ENCODE measurements around the gene NUMB. TPM values are rescaled to one million over a fixed set of nuclear protein-coding genes. Genes with fewer than 3 reads are reported as not detected.

Gene NUMB
- total and polyA plus RNA-seq, 2 of the 4 experiments (the other 2 are of a cell fraction): 45.9 to 114 TPM

DNA sequence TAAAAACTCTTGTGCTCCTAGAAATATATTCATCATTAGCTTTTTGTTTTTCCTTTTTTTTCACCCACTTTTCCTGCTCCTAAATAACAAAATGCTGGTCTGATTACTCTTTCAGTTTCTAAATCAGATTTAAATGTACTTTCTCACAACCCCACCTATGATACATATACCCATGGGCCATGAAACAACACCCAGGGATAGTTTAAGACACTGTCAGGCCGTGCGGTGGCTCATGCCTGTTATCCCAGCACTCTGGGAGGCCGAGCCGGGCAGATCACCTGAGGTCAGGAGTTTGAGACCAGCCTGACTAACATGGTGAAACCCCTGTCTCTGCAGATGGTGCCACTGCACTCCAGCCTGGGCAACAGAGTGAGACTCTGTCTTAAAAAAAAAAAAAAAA, 1.6 kb upstream of the NUMB start:
- H3K18ac ChIP-seq (ENCODE audit: low read depth, low read length): no peak overlapping the region
- no peak overlapping the region for H3K4me2 ChIP-seq (ENCODE audit: low read depth, low read length)
- no CpG with 5 or more reads among the region's 4 CpGs for WGBS, 2 experiments (ENCODE audit: extremely low coverage in 2 of 2, insufficient read length in 1 of 2)
- no peak overlapping the region for H4K5ac ChIP-seq (ENCODE audit: low read depth, low read length)
- H3K4ac ChIP-seq (ENCODE audit: low read depth, low read length): peak overlapping the region; percentile 40; the same call in 1 of the 2 replicates
- H4K91ac ChIP-seq (ENCODE audit: insufficient read depth, low read depth, low read length): no peak overlapping the region
- no peak overlapping the region for H3K23ac ChIP-seq (ENCODE audit: low read depth, low read length)
- H2AFZ ChIP-seq (replicated peaks; ENCODE audit: low read length, poor library complexity): no peak overlapping the region
- dilution Hi-C loops (cut with HindIII; ENCODE audit: low sequenced_read_pairs, unreplicated experiment): loop anchor here (25.0 kb wide), 1 partner anchor 173 kb away; no protein-coding TSS in a partner anchor
- TF ChIP-seq NFE2L2 (IDR thresholded peaks at IDR 0.05; ENCODE audit: low read depth, low read length) (no peak), MAZ (IDR thresholded peaks at IDR 0.05; ENCODE audit: borderline replicate concordance, low read depth, low read length) (no peak), MXI1 (IDR thresholded peaks at IDR 0.05; ENCODE audit: borderline replicate concordance, low read depth, low read length) (no peak), CHD1 (IDR thresholded peaks at IDR 0.05; ENCODE audit: low read depth, low read length) (no peak), SMC3 (IDR thresholded peaks at IDR 0.05; ENCODE audit: low read depth, low read length) (no peak), BHLHE40 (IDR thresholded peaks at IDR 0.05; ENCODE audit: low read depth, low read length) (no peak), CEBPB (IDR thresholded peaks at IDR 0.05; ENCODE audit: low read depth, low read length) (no peak), POLR2A (IDR thresholded peaks at IDR 0.05; ENCODE audit: low read depth, low read length) (no peak), RFX5 (IDR thresholded peaks at IDR 0.05; ENCODE audit: low read depth, low read length) (no peak), MAFK (IDR thresholded peaks at IDR 0.05; ENCODE audit: low read depth, low read length) (no peak), FOS (IDR thresholded peaks at IDR 0.05; ENCODE audit: low read depth, low read length) (no peak), RAD21 (IDR thresholded peaks at IDR 0.05; ENCODE audit: low read length) (no peak), RCOR1 (IDR thresholded peaks at IDR 0.05; ENCODE audit: insufficient replicate concordance, low read length) (no peak)
- TF ChIP-seq, protein P1, sequence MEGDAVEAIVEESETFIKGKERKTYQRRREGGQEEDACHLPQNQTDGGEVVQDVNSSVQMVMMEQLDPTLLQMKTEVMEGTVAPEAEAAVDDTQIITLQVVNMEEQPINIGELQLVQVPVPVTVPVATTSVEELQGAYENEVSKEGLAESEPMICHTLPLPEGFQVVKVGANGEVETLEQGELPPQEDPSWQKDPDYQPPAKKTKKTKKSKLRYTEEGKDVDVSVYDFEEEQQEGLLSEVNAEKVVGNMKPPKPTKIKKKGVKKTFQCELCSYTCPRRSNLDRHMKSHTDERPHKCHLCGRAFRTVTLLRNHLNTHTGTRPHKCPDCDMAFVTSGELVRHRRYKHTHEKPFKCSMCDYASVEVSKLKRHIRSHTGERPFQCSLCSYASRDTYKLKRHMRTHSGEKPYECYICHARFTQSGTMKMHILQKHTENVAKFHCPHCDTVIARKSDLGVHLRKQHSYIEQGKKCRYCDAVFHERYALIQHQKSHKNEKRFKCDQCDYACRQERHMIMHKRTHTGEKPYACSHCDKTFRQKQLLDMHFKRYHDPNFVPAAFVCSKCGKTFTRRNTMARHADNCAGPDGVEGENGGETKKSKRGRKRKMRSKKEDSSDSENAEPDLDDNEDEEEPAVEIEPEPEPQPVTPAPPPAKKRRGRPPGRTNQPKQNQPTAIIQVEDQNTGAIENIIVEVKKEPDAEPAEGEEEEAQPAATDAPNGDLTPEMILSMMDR (conservative IDR thresholded peaks at IDR 0.05; ENCODE audit: low read depth, low read length): no peak
- TF ChIP-seq, protein P2, sequence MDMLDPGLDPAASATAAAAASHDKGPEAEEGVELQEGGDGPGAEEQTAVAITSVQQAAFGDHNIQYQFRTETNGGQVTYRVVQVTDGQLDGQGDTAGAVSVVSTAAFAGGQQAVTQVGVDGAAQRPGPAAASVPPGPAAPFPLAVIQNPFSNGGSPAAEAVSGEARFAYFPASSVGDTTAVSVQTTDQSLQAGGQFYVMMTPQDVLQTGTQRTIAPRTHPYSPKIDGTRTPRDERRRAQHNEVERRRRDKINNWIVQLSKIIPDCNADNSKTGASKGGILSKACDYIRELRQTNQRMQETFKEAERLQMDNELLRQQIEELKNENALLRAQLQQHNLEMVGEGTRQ (IDR thresholded peaks at IDR 0.05; ENCODE audit: low read depth, low read length): no peak
- TF ChIP-seq, protein P3, sequence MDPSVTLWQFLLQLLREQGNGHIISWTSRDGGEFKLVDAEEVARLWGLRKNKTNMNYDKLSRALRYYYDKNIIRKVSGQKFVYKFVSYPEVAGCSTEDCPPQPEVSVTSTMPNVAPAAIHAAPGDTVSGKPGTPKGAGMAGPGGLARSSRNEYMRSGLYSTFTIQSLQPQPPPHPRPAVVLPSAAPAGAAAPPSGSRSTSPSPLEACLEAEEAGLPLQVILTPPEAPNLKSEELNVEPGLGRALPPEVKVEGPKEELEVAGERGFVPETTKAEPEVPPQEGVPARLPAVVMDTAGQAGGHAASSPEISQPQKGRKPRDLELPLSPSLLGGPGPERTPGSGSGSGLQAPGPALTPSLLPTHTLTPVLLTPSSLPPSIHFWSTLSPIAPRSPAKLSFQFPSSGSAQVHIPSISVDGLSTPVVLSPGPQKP (IDR thresholded peaks at IDR 0.05; ENCODE audit: borderline replicate concordance, low read depth, low read length): no peak
- no peak overlapping the region for H3K4me3 ChIP-seq (ENCODE audit: insufficient read depth, low read depth, low read length)
- H3K9me3 ChIP-seq (ENCODE audit: control insufficient read depth, insufficient read depth, low read length): no peaks in the 10 kb centered on the region
- CTCF ChIA-PET: interaction anchor here (0.6 kb wide), 1 partner anchor 202 kb away, joined by 3 read pairs; no protein-coding TSS in a partner anchor
- DNase-seq (no peak), ATAC-seq (ENCODE audit: low read depth) (no peak)
- peak overlapping the region; percentile 60; the same call in 1 of the 2 replicates for H2AK5ac ChIP-seq (ENCODE audit: low read depth, low read length)
- peak overlapping the region in 1 of 2 experiments; percentile 22; a peak in 1 of 4 replicates for H4K8ac ChIP-seq (ENCODE audit: low read depth in 2 of 2, low read length in 2 of 2)
- no peak overlapping the region for H2AK9ac ChIP-seq (replicated peaks; ENCODE audit: low read depth, low read length, poor library complexity)
- BruUV-seq (replicated peaks): no TSS peak
- H2BK20ac ChIP-seq (ENCODE audit: low read depth, low read length): peak overlapping the region; percentile 61; the same call in 1 of the 2 replicates
- H3K56ac ChIP-seq (ENCODE audit: extremely low read depth, insufficient read depth, low read length): no peak overlapping the region
- peak overlapping the region; percentile 28; the same call in 1 of the 2 replicates for H3K27ac ChIP-seq (ENCODE audit: insufficient read depth, low read length)
- no peak overlapping the region for H3K9ac ChIP-seq (ENCODE audit: low read depth, low read length)
- no peak overlapping the region for H2BK15ac ChIP-seq (ENCODE audit: low read depth, low read length)
- H4K20me1 ChIP-seq (ENCODE audit: insufficient read depth, low read length): peaks cover 15% of the 10 kb centered on the region; the same call in 1 of the 2 replicates
- H3K36me3 ChIP-seq (ENCODE audit: control insufficient read depth, insufficient read depth, low read length): no peaks in the 10 kb centered on the region
- peaks cover 0 to 40% of the 10 kb centered on the region in 2 experiments; a peak in 2 of 4 replicates for H3K79me1 ChIP-seq (ENCODE audit: low read depth in 1 of 2, low read length in 2 of 2)
- intact Hi-C loops (cut with micrococcal nuclease): loop anchor here (5.0 kb wide), 1 partner anchor 43 kb away; no protein-coding TSS in a partner anchor
- H3K27me3 ChIP-seq (ENCODE audit: control insufficient read depth, insufficient read depth, low read length): no peaks in the 10 kb centered on the region
- POLR2A ChIA-PET (ENCODE audit: unreplicated experiment): no interaction called here
- H3K9me1 ChIP-seq (ENCODE audit: insufficient read depth, low read length): peaks cover 8% of the 10 kb centered on the region
- H2BK120ac ChIP-seq (ENCODE audit: low read depth, low read length): 0 out of 2 replicates have a peak overlapping the region, but pooled peaks have one; percentile 26
- H3K14ac ChIP-seq (replicated peaks; ENCODE audit: low read depth, low read length): no peak overlapping the region
- in situ Hi-C loops (cut with MboI; ENCODE audit: low sequenced_read_pairs): no loop called here
- peaks cover 13% of the 10 kb centered on the region for H3K4me1 ChIP-seq (ENCODE audit: control insufficient read depth, insufficient read depth, low read length)
- H2BK5ac ChIP-seq (ENCODE audit: low read depth, low read length, poor library complexity, severe bottlenecking): peak overlapping the region; percentile 71

All from IMR-90 (cell line).